ENCODE measurements around the gene EFNB3.
A peak's percentile ranks its signal among the peaks of the same experiment; 100 is the strongest.

EFNB3 gene

DNA sequence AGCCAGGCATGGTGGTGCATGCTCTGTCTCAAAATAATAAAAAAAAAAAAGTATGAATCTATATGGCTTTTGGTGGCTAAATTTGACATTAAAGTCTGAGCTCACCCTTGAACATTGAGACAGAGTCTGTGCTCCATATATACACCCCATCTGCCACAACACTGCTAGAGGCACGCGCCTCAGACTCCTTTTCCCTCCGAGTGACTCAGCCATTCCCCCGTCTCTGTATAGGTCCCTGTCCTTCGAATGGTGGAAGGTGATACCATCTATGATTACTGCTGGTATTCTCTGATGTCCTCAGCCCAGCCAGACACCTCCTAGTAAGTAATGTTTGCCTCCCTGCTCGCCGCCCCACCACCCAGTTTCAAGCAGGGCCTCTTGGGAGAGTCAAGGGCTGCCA is 4.5 kb upstream of the EFNB3 start:
- no peak for DNase-seq

DNA sequence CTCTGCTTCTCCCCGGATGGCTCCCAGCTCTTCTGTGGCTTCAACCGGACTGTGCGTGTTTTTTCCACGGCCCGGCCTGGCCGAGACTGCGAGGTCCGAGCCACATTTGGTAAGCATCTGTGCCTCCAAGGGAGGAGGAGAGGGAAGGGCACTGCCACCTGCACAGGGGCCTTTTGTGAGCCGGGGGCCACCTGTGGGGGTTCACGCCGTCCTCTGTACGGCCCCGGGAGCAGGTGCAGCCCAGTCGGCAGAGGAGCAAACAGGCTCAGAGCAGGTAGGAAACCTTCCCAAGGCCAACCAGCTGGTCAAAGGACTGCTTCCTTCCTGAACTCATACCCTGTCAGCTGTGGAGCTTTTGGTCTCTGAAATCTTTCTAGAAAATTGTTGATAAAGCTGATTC is 3.3 kb upstream of the EFNB3 start:
- DNase-seq: no peak

DNA sequence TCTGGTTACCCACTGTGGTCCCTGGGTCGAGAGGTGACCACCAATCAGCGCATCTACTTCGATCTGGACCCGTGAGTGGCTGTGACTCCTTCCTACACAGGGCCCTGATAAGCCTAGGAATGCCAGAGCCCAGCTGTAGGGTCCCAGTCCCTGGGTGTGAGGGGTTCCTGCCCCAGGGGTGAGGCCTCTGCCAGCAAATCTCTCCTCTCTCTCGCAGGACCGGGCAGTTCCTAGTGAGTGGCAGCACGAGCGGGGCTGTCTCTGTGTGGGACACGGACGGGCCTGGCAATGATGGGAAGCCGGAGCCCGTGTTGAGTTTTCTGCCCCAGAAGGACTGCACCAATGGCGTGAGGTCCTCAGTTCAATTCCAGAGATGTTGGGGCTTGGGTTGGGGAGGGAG is 2.2 kb upstream of the EFNB3 start:
- DNase-seq: no peak

DNA sequence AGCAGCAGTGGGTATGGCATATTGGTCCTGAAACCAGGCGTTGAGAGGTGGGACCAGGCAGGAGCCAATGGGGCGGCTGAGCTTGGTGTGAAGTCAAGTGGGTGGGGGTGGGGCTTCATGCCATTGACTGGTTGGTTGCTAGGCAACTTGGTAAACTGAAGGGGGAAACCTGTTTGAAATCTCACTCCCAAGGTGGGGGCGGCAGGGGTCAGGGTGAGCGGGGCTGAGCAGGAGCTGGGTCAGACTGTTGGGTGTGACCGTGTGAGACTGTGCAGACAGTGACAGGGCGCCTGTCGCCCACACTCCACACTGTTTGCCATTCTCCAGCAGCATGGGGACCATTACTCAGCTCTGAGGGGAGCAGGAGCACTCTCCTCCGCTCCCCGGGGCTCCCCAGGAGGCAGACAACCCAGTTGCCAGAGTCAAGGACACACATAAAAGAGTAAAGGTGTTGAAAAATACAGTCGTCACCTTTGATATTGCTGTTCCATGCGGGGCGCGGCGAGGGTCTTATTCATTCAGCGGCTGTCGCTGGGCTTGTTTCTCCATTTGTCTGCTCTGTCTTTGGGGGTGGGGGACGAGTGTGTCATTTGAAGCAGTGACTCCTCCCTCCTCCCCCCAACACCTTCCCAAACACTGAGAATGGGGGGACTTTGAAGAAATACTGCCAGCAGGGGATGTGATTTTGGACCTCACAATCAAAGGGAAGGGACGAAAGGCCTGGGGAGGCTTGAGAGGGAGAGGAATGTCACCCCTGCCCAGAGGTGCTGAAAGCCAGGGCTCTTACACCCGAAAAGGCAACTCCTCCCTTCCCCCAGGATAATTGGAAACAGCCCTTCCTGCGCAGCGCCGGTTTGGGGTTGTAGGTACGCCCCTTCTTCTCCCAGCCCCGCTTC is 1.2 kb upstream of the EFNB3 start:
- peak; percentile 42 to 64 for DNase-seq

DNA sequence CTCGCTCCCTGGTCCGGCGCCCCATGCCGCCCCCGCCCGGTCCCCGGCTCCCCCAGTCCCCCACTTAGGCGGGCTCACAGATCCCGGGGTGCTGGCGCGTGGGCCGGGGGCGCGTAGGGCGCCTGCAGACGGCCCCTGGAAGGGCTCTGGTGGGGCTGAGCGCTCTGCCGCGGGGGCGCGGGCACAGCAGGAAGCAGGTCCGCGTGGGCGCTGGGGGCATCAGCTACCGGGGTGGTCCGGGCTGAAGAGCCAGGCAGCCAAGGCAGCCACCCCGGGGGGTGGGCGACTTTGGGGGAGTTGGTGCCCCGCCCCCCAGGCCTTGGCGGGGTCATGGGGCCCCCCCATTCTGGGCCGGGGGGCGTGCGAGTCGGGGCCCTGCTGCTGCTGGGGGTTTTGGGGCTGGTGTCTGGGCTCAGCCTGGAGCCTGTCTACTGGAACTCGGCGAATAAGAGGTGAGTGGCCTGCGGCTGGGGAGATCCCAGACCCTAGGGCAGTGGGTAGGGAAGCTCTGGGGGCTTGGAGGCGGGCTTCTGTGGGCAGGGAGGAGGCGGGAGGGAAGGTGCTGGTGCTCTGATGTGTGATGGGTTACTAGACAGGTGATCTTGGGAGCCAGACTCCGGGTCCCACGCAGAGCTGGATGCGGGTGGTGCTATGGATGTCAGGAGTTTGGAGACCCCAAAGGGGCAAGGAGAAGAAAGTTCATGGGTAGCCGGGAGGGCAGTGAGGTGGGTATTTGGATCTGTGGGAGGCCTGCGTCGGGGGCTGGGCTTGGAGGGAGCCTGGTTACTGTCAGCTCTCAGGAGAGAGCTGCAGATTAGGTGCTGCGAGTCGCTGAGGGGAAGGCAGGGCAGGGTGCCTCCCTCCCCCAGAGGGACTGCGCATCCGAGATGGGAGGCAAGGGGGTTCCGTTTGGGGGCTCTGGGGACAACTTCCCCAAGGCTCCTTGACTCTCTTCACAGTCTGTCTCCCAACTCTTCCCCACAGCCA is 560 bp downstream of the EFNB3 start:
- DNase-seq: peak in 1 of 2 experiments; percentile 42

DNA sequence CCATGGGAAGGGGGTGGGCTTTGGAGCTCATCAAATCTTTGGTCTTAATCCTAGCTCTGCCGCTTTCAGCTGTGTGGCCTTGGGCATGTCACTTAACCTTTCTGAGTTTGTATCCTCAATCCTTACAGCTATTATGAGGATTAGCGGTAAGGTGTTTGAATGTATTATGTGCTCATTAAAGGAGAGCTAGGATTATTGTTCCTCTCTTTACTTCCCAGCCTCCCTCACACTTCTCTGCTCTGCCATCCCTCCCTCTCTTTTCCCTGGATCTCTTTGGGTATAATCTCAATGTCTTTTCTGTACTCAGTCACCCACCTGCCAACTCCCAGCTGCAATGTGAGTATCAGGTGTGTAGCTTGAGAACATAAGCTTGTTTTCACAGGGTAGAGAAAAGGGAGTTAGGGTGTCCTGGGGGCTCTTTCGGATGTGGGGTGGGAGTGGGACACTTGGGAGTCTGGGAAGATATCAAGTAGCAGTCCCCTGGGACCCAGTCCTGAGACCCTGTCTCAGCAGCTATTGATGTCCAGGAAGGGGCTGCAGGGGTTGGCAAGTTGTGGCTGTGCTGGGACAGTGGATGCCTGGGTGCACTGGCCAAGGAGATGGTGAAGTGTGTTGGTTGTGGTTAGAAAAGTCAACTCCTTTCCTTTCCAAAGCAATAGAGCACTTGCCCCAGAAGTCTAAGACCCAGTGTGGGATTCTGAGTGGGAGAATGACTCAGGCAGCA is 1.8 kb downstream of the EFNB3 start:
- no peak for DNase-seq

DNA sequence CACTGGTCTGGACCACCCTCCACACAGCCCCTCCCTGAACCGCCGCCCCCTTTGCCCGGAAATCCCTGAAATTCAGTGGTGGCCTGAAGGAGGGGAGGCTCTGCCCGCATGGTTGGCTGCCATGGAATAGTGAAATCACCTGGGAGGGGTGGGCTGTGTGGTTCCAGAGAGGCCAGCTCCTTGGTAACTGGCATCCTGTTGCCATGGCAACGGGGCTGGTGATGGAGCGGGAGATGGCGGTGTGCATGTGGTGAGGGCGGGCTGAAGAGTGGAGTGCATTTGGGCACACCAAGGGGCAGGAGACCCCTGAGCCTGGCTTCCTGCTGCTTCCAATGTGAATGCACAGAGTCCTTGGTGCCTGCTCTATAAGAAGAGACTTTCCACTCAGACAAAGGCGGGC is 2.4 kb downstream of the EFNB3 start:
- DNase-seq: no peak

DNA sequence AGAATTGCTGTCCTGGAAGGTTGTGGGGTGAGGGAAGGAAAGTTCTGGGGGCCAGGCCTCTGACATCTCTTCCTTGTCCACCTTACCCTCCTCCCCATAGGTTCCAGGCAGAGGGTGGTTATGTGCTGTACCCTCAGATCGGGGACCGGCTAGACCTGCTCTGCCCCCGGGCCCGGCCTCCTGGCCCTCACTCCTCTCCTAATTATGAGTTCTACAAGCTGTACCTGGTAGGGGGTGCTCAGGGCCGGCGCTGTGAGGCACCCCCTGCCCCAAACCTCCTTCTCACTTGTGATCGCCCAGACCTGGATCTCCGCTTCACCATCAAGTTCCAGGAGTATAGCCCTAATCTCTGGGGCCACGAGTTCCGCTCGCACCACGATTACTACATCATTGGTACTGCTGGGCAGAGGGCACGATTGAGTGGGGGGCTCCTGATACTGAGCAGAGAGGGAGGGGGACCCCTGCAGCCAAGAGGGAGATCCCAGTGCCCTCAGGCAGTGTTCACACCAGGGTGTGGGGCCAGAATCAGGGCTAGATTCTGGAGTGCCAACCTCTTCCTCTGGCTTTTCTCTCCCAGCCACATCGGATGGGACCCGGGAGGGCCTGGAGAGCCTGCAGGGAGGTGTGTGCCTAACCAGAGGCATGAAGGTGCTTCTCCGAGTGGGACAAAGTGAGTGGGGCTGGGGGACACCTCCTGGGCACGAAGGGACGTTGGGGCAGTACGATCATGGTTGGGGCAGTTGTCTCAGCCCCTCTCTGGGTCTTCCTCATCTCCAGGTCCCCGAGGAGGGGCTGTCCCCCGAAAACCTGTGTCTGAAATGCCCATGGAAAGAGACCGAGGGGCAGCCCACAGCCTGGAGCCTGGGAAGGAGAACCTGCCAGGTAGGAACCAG is 3.1 kb downstream of the EFNB3 start:
- no peak for DNase-seq

DNA sequence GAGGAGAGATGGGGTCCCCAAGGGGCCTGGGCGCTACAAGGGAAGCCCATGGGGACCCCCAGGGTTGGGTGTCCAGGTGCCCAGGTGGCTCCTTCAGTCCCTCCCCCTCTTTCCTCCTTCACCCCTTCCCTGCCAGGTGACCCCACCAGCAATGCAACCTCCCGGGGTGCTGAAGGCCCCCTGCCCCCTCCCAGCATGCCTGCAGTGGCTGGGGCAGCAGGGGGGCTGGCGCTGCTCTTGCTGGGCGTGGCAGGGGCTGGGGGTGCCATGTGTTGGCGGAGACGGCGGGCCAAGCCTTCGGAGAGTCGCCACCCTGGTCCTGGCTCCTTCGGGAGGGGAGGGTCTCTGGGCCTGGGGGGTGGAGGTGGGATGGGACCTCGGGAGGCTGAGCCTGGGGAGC is 4.0 kb downstream of the EFNB3 start:
- DNase-seq: no peak

DNA sequence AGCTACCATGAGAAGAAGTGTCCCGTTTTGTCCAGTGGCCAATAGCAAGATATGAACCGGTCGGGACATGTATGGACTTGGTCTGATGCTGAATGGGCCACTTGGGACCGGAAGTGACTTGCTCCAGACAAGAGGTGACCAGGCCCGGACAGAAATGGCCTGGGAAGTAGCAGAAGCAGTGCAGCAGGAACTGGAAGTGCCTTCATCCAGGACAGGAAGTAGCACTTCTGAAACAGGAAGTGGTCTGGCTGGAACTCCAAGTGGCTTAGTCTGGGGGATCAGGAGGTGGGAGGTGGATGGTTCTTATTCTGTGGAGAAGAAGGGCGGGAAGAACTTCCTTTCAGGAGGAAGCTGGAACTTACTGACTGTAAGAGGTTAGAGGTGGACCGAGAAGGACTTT is 5.3 kb downstream of the EFNB3 start:
- no peak for DNase-seq

DNA sequence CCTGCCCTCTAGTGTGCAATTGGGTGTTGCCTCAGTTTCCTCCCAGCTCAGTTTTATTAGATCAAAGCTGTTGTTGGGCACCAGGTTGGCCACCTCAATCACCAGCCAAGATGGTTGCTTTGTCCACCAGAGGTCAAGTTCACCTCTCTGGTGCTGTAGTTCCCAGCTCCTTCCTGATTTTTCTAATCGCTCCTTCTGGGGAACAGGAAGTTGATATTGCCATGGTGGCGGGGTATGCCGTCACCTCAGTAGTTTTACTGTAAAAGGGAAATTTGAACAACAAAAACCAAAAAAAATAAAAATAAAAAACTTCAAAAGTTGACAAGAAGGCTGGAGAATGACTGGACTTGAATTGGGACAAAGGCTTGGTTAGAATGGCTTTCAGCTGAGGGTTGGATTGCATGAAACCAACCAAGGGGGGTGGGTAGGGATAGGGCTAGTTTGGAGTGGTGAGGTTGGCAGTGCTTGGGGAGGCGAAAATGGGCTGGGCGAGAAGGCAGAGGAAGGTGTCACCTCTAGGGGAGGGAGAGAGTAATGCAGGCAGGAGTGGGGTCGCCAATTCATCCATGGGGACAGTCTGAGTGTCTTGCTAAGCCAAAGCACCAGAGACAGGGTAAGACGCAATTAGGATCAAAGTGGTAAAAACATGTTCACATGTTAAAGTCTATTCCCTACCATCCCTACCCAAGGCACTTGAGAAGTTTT is 6.2 kb downstream of the EFNB3 start:
- DNase-seq: peak in 1 of 2 experiments; percentile 20

DNA sequence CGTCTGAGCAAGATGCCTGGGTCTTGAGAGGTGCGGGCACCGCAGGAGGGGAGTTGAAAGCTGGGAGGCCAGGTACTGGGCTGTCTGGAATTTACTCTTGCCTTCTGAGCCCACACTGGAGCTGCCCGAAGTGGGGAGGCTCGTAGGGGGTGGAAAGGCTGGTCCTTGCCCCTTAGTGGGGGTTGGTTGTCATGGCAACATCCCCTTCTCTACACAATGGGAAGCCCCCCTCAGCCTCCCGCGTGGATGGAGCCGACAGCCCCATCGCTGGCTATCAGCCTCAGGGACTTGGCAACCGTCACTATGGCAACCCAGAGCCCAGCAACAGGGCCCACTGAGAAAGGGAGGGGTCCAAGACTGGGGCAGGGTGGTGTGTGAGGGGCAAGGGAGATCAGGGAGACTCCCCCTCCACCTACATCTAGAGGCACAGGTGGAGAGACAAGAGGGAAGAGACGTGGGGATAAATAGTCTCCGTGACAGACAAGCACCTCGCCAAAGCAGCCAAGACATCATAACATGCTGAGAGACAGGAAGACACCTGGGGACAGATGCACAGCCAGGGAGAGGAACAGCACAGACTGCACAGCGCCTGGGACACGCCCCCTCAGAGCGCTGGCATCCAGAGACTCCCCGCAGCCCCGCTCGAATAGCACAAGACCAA is 7.2 kb downstream of the EFNB3 start:
- peak in 1 of 2 experiments; percentile 32 for DNase-seq

DNA sequence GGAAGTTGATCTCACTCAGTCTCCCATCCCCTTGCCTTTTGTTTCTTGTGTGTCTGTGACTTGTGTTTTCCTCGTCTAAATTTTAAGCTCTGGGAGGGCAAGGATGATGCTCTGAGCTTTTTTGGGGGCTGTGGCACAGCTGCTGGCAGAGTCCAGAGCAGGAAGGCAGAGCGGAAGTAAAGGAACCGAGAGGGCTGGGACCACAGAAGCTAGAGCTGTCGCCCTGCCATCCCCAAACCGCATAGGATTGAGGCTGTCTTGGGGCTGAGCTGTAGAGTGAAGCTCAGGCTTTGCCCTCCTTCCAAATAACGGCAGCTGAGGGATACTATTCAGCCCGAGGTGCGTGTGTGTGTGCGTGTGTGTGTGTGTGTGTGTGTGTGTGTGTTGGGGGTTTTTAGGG is 8.8 kb downstream of the EFNB3 start:
- no peak for DNase-seq

DNA sequence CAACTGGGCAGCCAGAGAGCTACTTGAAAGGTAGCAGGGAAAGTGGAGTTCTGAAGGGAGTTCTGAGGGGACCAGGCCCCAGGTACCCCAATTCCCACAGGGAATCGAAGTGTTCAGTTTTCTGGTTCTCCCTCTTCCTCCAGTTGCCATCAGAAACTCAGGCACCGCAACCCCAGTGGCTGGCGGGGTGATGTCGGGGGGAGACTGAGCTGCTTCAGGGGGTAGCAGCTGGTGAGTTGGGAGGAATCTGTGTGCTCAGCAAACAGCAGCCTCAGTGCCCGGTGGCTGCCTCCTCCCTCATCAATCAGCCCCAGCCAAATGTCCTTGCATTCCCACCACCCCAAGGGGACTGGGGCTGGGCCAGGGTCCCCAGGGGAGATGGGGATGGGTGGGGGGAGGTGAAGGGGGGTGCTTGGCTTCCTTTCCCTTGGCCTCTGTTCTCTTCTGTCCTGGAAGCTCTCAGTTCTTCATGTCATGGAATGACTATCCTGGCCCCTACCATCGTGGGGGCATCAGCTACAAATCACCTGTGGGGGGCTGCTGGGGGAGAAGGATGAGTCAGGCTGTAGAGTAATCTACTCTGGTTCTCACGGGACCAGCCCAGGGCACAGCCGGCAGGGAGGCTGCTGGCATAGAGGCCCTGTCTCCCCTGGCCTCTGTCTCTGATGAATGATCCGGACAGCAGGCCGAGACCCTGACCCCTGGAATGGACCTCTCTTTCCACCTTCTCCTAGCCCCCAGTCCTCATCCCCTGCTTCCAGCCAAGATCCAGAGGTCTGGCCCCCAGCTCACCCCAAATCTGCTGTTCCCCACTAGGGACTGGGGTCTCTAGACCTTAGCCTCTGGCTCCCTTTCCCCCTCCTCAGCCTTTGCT is 10.0 kb downstream of the EFNB3 start:
- DNase-seq: no peak

DNA sequence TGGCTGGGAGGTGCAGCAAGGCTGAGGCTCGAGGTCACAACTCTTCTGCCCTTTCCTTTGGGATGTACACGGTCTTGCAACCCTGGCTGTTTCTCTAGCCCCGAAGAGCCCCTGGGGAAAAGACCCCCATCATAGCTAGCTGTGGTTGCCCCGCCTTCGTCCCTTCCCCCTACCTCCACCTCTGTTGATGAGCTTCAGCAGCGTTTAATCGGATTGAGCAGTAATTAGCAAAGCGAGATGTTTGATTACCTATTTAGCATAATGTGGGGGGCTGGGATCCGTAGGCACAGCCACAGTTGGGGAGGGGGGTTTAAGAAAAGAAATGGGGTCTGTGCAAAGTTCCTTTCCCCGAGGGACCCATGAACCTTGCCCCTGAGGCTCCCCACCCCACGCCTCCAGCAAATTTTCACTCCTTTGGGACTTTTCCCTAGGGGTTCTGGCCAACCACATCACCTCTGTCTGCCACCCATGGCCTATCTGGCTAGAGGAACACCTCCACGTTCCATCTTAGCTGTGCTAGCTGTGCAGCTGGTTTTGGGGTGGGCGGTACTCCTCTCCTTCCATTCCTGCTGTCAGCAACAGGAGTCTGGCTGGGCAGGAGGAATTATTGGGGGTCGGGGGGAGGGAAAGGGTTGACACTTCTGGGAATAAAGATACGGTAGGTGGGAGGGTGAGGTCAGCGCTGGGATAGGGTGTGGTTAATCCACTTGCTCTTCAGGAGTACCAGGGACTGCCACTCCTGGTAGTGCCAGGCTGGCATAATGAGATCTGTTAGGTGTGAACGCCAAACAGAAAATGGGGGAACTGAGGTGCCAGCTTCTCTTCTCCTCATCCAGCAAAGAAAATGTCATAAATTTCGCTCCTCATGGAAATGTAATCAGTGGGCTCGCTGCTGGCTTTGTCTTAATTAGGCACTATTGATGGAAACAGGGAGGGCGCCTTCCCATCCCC is 11.2 kb downstream of the EFNB3 start:
- peak in 1 of 2 experiments; percentile 21 for DNase-seq

DNA sequence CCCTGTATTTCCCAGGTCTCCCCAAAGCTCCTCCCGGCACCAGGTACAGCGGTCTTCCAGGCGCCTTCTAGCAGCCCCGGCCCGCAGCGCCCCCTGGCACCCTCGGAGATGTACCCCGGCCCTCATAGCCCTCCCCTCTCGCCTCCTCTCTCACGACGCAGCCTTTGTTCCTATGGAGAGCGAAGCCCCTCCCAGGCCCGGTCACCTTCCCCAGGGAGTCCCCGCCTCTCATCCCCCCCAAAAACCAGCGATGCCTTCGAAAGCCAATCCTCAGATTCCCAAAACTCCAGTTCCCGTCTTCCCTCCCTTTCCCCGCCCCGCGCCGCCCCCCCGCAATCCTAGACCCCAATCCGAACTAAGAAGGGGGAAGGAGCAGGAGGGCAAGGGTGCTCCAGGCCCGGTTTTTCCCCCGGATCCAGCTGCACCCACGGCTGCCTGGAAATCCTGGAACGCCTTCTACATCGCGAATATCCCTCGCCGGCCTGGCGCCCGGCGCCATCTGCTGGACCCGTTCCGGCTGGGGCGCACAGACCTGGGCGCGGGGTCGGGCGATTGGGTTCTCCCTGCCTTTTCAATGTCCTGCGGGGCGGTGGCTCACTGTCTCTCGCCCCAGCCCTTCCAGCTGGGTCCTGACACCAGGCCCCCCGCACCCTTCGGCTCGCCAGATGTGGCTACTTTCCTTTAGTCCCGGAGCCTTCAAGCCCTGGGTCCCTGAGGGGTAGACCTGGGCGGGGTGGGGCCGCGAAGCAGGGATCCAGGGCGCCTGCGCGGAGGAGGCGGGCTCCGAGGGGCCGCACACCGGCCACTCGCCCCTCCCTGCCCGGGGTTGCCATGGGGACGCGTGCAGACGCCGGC is 12.1 kb downstream of the EFNB3 start, which contains the start of gene DNAH2:
Gene DNAH2 (plus strand): TSS at position 844 of the 855 bp plus-strand sequence. CDS start 1,991 bp downstream, outside the sequence.
- peak; percentile 87 to 93 for DNase-seq

DNA sequence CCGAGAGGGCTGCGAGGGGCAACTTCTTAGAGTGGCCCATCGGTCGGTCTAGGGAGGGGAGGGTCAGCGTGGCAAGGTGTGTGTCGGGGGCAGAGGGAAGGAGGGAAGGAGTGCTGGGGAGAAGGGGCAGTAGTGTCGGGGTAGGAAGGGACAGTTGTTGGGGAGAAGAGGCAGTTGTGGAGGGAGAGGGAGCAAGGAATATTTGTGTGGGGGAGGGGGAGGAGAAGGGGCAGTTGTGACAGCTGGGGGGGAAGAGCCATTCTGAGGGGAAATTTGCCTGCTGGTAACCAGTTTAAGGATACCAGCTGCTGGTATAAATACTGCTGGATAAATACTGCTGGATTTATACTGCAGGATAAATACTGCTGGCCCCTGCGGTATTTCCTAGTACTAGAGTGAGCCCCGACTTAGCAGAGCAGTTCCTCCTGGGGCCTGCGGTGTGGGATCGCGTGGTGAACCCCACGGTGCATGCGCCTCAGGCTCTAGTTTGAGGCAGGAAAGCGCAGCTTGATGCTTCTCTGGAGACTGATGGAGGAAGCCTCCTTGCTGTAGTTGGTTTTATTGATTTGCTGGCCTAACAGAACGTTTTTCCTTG is 12.9 kb downstream of the EFNB3 start:
- DNase-seq: peak in 1 of 2 experiments; percentile 42

Measured in NCI-H526 (cell line).